Hepatocyte (in vitro differentiated cells): ENCODE data around the gene MEGF10. TPM values are rescaled to one million over a fixed set of nuclear protein-coding genes. Genes with fewer than 3 reads are reported as not detected.

ENCODE experiments used
- DNase-seq: peaks from one replicate; pipeline ENCODE4 v3.0.0-alpha.2; 2016; ENCODE audit warnings: low spot score
- H2AFZ ChIP-seq: fragments of 200-600 bp; sonication (generic); 2 replicates; pipeline ENCODE4 v1.6.0; 2016; ENCODE audit warnings: antibody characterized with exemption, mild to moderate bottlenecking
- H3K27ac ChIP-seq: fragments of 200-600 bp; sonication (generic); 2 replicates; pipeline ENCODE4 v1.5.1; 2016; ENCODE audit warnings: mild to moderate bottlenecking
- H3K27me3 ChIP-seq: fragments of 200-600 bp; sonication (generic); 2 replicates; pipeline ENCODE4 v1.6.1; 2016
- H3K36me3 ChIP-seq: fragments of 200-600 bp; sonication (generic); replicated peaks from 2 replicates; pipeline ENCODE4 v1.5.1; 2016; ENCODE audit warnings: low read depth; ENCODE audit not compliant: insufficient read depth
- H3K4me1 ChIP-seq: fragments of 200-600 bp; sonication (generic); 2 replicates; pipeline ENCODE4 v1.5.1; 2016; ENCODE audit warnings: mild to moderate bottlenecking, moderate library complexity; ENCODE audit not compliant: insufficient read depth
- H3K4me2 ChIP-seq: fragments of 200-600 bp; sonication (generic); 2 replicates; pipeline ENCODE4 v1.6.0; 2016
- H3K4me3 ChIP-seq: fragments of 200-600 bp; sonication (generic); 2 replicates; pipeline ENCODE4 v1.5.1; 2016; ENCODE audit warnings: mild to moderate bottlenecking
- H3K79me2 ChIP-seq: fragments of 200-600 bp; sonication (generic); 2 replicates; pipeline ENCODE4 v1.6.0; 2017; ENCODE audit warnings: mild to moderate bottlenecking
- H3K9me2 ChIP-seq: fragments of 200-600 bp; sonication (generic); replicated peaks from 2 replicates; pipeline ENCODE4 v1.6.0; 2017; ENCODE audit warnings: mild to moderate bottlenecking; ENCODE audit not compliant: insufficient read depth
- H3K9me3 ChIP-seq: fragments of 200-600 bp; sonication (generic); 2 replicates; pipeline ENCODE4 v1.5.1; 2016; ENCODE audit warnings: low read depth, mild to moderate bottlenecking
- H4K20me1 ChIP-seq: fragments of 200-600 bp; sonication (generic); 2 replicates; pipeline ENCODE4 v1.6.0; 2016; ENCODE audit warnings: mild to moderate bottlenecking; ENCODE audit not compliant: insufficient read depth, poor library complexity, severe bottlenecking
- EZH2 ChIP-seq: fragments of 200-600 bp; sonication (generic); IDR thresholded peaks from 2 replicates; pipeline ENCODE4 v1.6.1; 2016; ENCODE audit warnings: antibody characterized with exemption, mild to moderate bottlenecking, borderline replicate concordance
- EZH2phosphoT487 ChIP-seq: fragments of 200-600 bp; sonication (generic); IDR thresholded peaks from one replicate; pipeline ENCODE4 v1.6.1; 2018; ENCODE audit warnings: antibody characterized with exemption, mild to moderate bottlenecking, low read depth, moderate library complexity; ENCODE audit not compliant: unreplicated experiment, severe bottlenecking
- WGBS: methylation state at CpG from one replicate; pipeline ENCODE4 v1.1.6; 2016; ENCODE audit warnings: low lambda C conversion rate; ENCODE audit errors: missing lambda C conversion rate; 5-methylcytosine and 5-hydroxymethylcytosine counted together
- polyA plus RNA-seq: library from polyadenylated mRNA; unstranded; fragments of >200 nt; fragmentation: Nextera tagmentation; extraction: Ambion mirVana; gene quantifications from 2 replicates; pipeline ENCODE4 v1.2.1, GENCODE V29; 2016
- total RNA-seq: library from RNA; depleted of rRNA; stranded (reverse); fragments of >200 nt; gene quantifications from 2 replicates; pipeline ENCODE4 v1.2.3, GENCODE V29; 2014
- TF ChIP-seq, protein P1 (sequence below): fragments of 200-600 bp; sonication (generic); IDR thresholded peaks from 2 replicates; pipeline ENCODE4 v1.5.1; 2016; ENCODE audit warnings: antibody characterized with exemption, mild to moderate bottlenecking; ENCODE audit not compliant: poor library complexity

Gene MEGF10
- total and polyA plus RNA-seq, 2 experiments from 2014 or later: 1.7 to 6.7 TPM

DNA sequence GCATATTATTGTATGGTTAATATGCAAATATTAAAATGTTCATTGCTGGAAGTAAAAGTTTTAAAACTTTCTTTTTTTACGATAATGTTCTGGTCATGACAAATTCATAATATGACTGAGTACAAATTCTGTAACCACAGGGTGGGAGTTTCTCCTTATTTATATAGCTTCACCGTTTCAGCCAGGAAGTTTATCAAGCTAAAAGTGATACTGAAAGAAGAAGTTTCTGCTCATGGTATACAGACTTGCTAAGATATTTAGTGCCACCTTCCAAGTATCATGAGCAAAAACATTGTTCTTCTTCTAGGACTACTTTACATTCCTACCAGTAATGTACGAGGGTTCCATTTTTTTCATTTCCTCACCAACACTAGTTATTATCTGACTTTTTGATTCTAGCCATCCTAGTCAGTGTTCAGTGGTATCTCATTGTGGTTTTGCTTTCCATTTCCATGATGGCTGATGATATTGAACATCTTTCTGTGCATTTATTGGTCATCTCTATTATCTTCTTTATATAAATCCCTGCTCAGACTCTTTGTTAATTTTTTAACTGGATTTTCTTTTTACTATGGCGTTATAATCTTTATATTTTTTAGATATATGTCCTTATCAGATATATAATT is 132.7 kb downstream of the MEGF10 start:
- Histone ChIP-seq H2AFZ (no peak overlapping the region), H3K4me3 (no peak overlapping the region), H3K4me2 (no peak overlapping the region), H4K20me1 (no peaks in the 10 kb centered on the region), H3K27me3 (no peaks in the 10 kb centered on the region), H3K79me2 (no peaks in the 10 kb centered on the region), H3K36me3 (no peaks in the 10 kb centered on the region), H3K27ac (no peak overlapping the region), H3K9me2 (no peaks in the 10 kb centered on the region), H3K4me1 (peaks cover 5% of the 10 kb centered on the region), H3K9me3 (no peaks in the 10 kb centered on the region)
- WGBS: 94% methylated on average over 4 of the region's 4 CpGs
- DNase-seq: no peak
- TF ChIP-seq EZH2phosphoT487: no peak
- no peak for TF ChIP-seq EZH2
- TF ChIP-seq, protein P1, sequence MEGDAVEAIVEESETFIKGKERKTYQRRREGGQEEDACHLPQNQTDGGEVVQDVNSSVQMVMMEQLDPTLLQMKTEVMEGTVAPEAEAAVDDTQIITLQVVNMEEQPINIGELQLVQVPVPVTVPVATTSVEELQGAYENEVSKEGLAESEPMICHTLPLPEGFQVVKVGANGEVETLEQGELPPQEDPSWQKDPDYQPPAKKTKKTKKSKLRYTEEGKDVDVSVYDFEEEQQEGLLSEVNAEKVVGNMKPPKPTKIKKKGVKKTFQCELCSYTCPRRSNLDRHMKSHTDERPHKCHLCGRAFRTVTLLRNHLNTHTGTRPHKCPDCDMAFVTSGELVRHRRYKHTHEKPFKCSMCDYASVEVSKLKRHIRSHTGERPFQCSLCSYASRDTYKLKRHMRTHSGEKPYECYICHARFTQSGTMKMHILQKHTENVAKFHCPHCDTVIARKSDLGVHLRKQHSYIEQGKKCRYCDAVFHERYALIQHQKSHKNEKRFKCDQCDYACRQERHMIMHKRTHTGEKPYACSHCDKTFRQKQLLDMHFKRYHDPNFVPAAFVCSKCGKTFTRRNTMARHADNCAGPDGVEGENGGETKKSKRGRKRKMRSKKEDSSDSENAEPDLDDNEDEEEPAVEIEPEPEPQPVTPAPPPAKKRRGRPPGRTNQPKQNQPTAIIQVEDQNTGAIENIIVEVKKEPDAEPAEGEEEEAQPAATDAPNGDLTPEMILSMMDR: no peak

GRCh38 chr5:127425037-127425436 is 134.4 kb downstream of the MEGF10 start:
- no peaks in the 10 kb centered on the region for H3K4me1 ChIP-seq
- TF ChIP-seq EZH2phosphoT487: no peak
- TF ChIP-seq EZH2: no peak
- TF ChIP-seq, protein P1: no peak
- H3K79me2 ChIP-seq: no peaks in the 10 kb centered on the region
- no peak overlapping the region for H3K4me3 ChIP-seq
- H2AFZ ChIP-seq: no peak overlapping the region
- no peaks in the 10 kb centered on the region for H3K27me3 ChIP-seq
- no peaks in the 10 kb centered on the region for H4K20me1 ChIP-seq
- H3K27ac ChIP-seq: no peak overlapping the region
- DNase-seq: peak; percentile 30
- no peak overlapping the region for H3K4me2 ChIP-seq
- no peaks in the 10 kb centered on the region for H3K9me2 ChIP-seq
- H3K36me3 ChIP-seq: no peaks in the 10 kb centered on the region
- H3K9me3 ChIP-seq: no peaks in the 10 kb centered on the region
- 28% methylated on average over 4 of the region's 4 CpGs for WGBS

DNA sequence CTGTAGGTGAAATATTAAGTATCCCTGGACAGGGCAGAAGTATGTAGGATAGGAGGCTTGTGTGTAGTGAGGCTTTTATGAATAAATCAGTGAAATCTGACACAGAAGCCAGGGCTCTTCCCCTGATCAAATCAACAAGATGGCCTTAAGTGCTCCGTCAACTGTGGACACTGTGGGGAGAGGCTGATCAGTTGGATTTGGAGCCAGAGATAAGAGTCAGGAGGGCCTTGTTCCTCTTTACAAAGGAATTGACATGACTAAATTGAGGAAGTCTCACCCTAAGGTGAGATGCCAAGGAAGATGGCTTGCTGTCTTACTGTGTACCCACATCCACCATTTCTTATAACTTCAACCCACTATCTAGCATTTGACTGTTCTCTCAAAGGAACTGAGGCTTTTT is 135.3 kb downstream of the MEGF10 start:
- Histone ChIP-seq H3K4me2 (no peak overlapping the region), H3K27me3 (no peaks in the 10 kb centered on the region), H3K9me3 (no peaks in the 10 kb centered on the region), H4K20me1 (no peaks in the 10 kb centered on the region), H3K9me2 (no peaks in the 10 kb centered on the region), H2AFZ (no peak overlapping the region), H3K27ac (no peak overlapping the region), H3K36me3 (no peaks in the 10 kb centered on the region), H3K4me3 (no peak overlapping the region), H3K4me1 (no peaks in the 10 kb centered on the region), H3K79me2 (no peaks in the 10 kb centered on the region)
- DNase-seq: no peak
- TF ChIP-seq, protein P1: no peak
- TF ChIP-seq EZH2phosphoT487 (no peak), EZH2 (no peak)
- WGBS: 73% methylated on average over 1 of the region's 1 CpG
